HEK293T (cell line): ENCODE data around the gene KCNK4.
"Not testable (repeated sequence)": the region's sequence is repeated elsewhere in the genome, so short reads cannot be mapped to it uniquely, and the experiment has no call there.

Experiments
- CTCF ChIA-PET: fragments of 350-600 bp; formaldehyde crosslinking; extraction: SDS; loops from one replicate; lab custom pipeline; 2021; ENCODE audit warnings: antibody characterized with exemption, inconsistent platforms; lab: Yijun Ruan, JAX
- POLR2A ChIA-PET: fragments of 350-600 bp; formaldehyde crosslinking; extraction: SDS; loops from one replicate; lab custom pipeline; 2020; ENCODE audit warnings: antibody characterized with exemption, inconsistent platforms; lab: Yijun Ruan, JAX
- DNase-seq: peaks from one replicate; pipeline ENCODE4 v3.0.0; 2012; ENCODE audit warnings: mixed read lengths; ENCODE audit errors: extremely low spot score
- ARNT ChIP-seq: fragments of 450-650 bp; IDR thresholded peaks from 2 replicates; pipeline ENCODE4 v1.6.1; 2017; ENCODE audit warnings: mild to moderate bottlenecking
- BHLHE40 ChIP-seq: fragments of 450-650 bp; IDR thresholded peaks from 2 replicates; pipeline ENCODE4 v1.6.1; 2016; ENCODE audit warnings: mild to moderate bottlenecking, moderate library complexity, borderline replicate concordance
- CTBP1 ChIP-seq: fragments of 450-650 bp; IDR thresholded peaks from 2 replicates; pipeline ENCODE4 v1.6.1; 2016; ENCODE audit warnings: borderline replicate concordance
- ELF4 ChIP-seq: fragments of 450-650 bp; IDR thresholded peaks from 2 replicates; pipeline ENCODE4 v1.6.1; 2017; ENCODE audit warnings: antibody characterized with exemption
- FOXA1 ChIP-seq: fragments of 450-650 bp; IDR thresholded peaks from 2 replicates; pipeline ENCODE4 v1.6.1; 2016; ENCODE audit warnings: mild to moderate bottlenecking
- FOXK2 ChIP-seq: fragments of 450-650 bp; IDR thresholded peaks from 2 replicates; pipeline ENCODE4 v1.6.1; 2016; ENCODE audit warnings: mild to moderate bottlenecking
- FOXM1 ChIP-seq: fragments of 450-650 bp; IDR thresholded peaks from 2 replicates; pipeline ENCODE4 v1.6.1; 2017; ENCODE audit warnings: mild to moderate bottlenecking, borderline replicate concordance
- HDGF ChIP-seq: fragments of 450-650 bp; IDR thresholded peaks from 2 replicates; pipeline ENCODE4 v1.6.1; 2017; ENCODE audit warnings: antibody characterized with exemption, borderline replicate concordance
- L3MBTL2 ChIP-seq: fragments of 450-650 bp; conservative IDR thresholded peaks from 2 replicates; pipeline ENCODE4 v1.6.1; 2016; ENCODE audit warnings: mild to moderate bottlenecking
- LEF1 ChIP-seq: fragments of 450-650 bp; IDR thresholded peaks from 2 replicates; pipeline ENCODE4 v1.6.1; 2017; ENCODE audit warnings: mild to moderate bottlenecking, borderline replicate concordance
- NFRKB ChIP-seq: fragments of 450-650 bp; IDR thresholded peaks from 2 replicates; pipeline ENCODE4 v1.6.1; 2016; ENCODE audit warnings: mild to moderate bottlenecking, moderate library complexity
- PKNOX1 ChIP-seq: fragments of 450-650 bp; IDR thresholded peaks from 2 replicates; pipeline ENCODE4 v1.6.1; 2016
- SP1 ChIP-seq: fragments of 450-650 bp; IDR thresholded peaks from 2 replicates; pipeline ENCODE4 v1.6.1; 2017
- SUZ12 ChIP-seq: fragments of 450-650 bp; IDR thresholded peaks from 2 replicates; pipeline ENCODE4 v1.6.1; 2016; ENCODE audit warnings: mild to moderate bottlenecking
- TARDBP ChIP-seq: fragments of 450-650 bp; IDR thresholded peaks from 2 replicates; pipeline ENCODE4 v1.6.1; 2016
- ZNF384 ChIP-seq: fragments of 450-650 bp; IDR thresholded peaks from 2 replicates; pipeline ENCODE4 v1.6.1; 2016

KCNK4 gene

GRCh38 chr11:64304316-64305072, 13.4 kb downstream of the KCNK4 start:
- peak; percentile 81 for DNase-seq
- ChIA-PET CTCF (interaction anchor here (0.6 to 5.4 kb wide), 16 partner anchors 14 to 285 kb away, joined by 3 to 66 read pairs (median 4); partner anchors contain the start of genes FKBP2, PLCB3, PRDX5 and TRMT112), POLR2A (interaction anchor here (0.7 to 7.0 kb wide), 18 partner anchors 10 to 119 kb away, joined by 3 to 79 read pairs (median 4); partner anchors contain the start of genes BAD, GPR137, PPP1R14B and PRDX5)
- TF ChIP-seq HDGF, result 0 out of 2 replicates have a peak, but pooled peaks have one; percentile 34
- peak; percentile 61 for TF ChIP-seq L3MBTL2
- TF ChIP-seq ELF4, result no peak; the same call in 1 of the 2 replicates

- TF ChIP-seq SP1 (no peak), SUZ12 (no peak), LEF1 (no peak), HDGF (0 out of 2 replicates have a peak, but pooled peaks have one; percentile 71), BHLHE40 (no peak), FOXM1 (peak; percentile 25; the same call in 1 of the 2 replicates), ZNF384 (no peak)
- CTCF ChIA-PET, result interaction anchor here (0.7 to 5.4 kb wide), 14 partner anchors 13 to 285 kb away, joined by 3 to 66 read pairs (median 4); partner anchors contain the start of genes FKBP2, PLCB3, PRDX5 and TRMT112
- POLR2A ChIA-PET, result interaction anchor here (0.7 to 7.0 kb wide), 16 partner anchors 10 to 120 kb away, joined by 3 to 79 read pairs (median 6); partner anchors contain the start of genes BAD, GPR137, PPP1R14B and PRDX5
These were observed 14.1 kb downstream of the KCNK4 start, which contains the start of gene ESRRA for GRCh38 chr11:64305075-64305690. ESRRA (plus strand) TSS chr11:64305524; CDS start chr11:64307180, 1,656 bp downstream.

GRCh38 chr11:64305691-64306562, 14.8 kb downstream of the KCNK4 start:
- CTCF ChIA-PET, result no interaction called here
- no peak for TF ChIP-seq ZNF384
- TF ChIP-seq L3MBTL2, result peak; percentile 43; the same call in 1 of the 2 replicates
- POLR2A ChIA-PET, result interaction anchor here (2.8 to 7.0 kb wide), 3 partner anchors 11 to 59 kb away, joined by 12 to 79 read pairs (median 49); partner anchors contain the start of genes PPP1R14B, PRDX5 and TRMT112
- no peak for DNase-seq

More at GRCh38 chr11:64305075-64305690, 14.1 kb downstream of the KCNK4 start, which contains the start of gene ESRRA:
- peak; percentile 98 for DNase-seq

- DNase-seq, result no peak
- POLR2A ChIA-PET, result interaction anchor here (1.5 to 7.0 kb wide), 2 partner anchors 11 to 48 kb away, joined by 3 to 49 read pairs; partner anchors contain the start of genes PRDX5 and TRMT112
- TF ChIP-seq ARNT (no peak), HDGF (no peak), FOXM1 (no peak), L3MBTL2 (no peak), SUZ12 (no peak), SP1 (no peak), FOXK2 (no peak), LEF1 (no peak), NFRKB (no peak), ZNF384 (no peak), CTBP1 (no peak), ELF4 (no peak), FOXA1 (no peak), PKNOX1 (no peak), BHLHE40 (no peak), TARDBP (no peak)
- CTCF ChIA-PET, result no interaction called here
These were observed 15.4 kb downstream of the KCNK4 start for GRCh38 chr11:64306563-64306875.

- CTCF ChIA-PET, result no interaction called here
- POLR2A ChIA-PET, result interaction anchor here (1.5 to 7.0 kb wide), 2 partner anchors 10 to 48 kb away, joined by 3 to 49 read pairs; partner anchors contain the start of genes PRDX5 and TRMT112
- no peak for TF ChIP-seq FOXA1
- no peak for TF ChIP-seq HDGF
- no peak for TF ChIP-seq ELF4
- no peak for TF ChIP-seq PKNOX1
- TF ChIP-seq SUZ12, result no peak
- no peak for TF ChIP-seq TARDBP
- TF ChIP-seq BHLHE40, result no peak
- no peak for DNase-seq
These were observed 15.9 kb downstream of the KCNK4 start for GRCh38 chr11:64306876-64307622.

GRCh38 chr11:64307795-64308194, 16.7 kb downstream of the KCNK4 start:
- DNase-seq, CTCF ChIA-PET: not testable (repeated sequence)
- POLR2A ChIA-PET, result interaction anchor here (1.5 to 7.0 kb wide), 2 partner anchors 9 to 47 kb away, joined by 3 to 49 read pairs; partner anchors contain the start of genes PRDX5 and TRMT112
